Right ventricle myocardium inferior (tissue), 1 donor: ENCODE data around the gene ALDH3A1. TPM values are rescaled to one million over a fixed set of nuclear protein-coding genes. Genes with fewer than 3 reads are reported as not detected.
A peak's percentile ranks its signal among the peaks of the same experiment; 100 is the strongest.

Experiments used
- ATAC-seq: fragments of 200-7000 bp; cut with Tn5 transposase; one replicate; pipeline ENCODE4 v1.9.1; 2020; ENCODE audit warnings: mild to moderate bottlenecking, moderate library complexity
- DNase-seq: peaks from one replicate; pipeline ENCODE4 v3.0.0; 2021; ENCODE audit errors: missing footprints
- intact Hi-C: fragments of 100-400 bp; cut with DNase I; formaldehyde crosslinking; loops from one replicate; pipeline ENCODE4 v1.11.0; 2022
- total RNA-seq: library from RNA; stranded (reverse); fragmentation: NEBNext Ultra II Directional; extraction: Animal tissue kit (Norgen Biotek cat#: 25700); gene quantifications from one replicate; pipeline ENCODE4 v1.2.1, GENCODE V29; 2021
- donor health status: DM: no; HTN: yes; CAD: no; lungs with severe emphysema.

ALDH3A1 gene
- total RNA-seq, 1 donor from 2014 or later = not detected

DNA sequence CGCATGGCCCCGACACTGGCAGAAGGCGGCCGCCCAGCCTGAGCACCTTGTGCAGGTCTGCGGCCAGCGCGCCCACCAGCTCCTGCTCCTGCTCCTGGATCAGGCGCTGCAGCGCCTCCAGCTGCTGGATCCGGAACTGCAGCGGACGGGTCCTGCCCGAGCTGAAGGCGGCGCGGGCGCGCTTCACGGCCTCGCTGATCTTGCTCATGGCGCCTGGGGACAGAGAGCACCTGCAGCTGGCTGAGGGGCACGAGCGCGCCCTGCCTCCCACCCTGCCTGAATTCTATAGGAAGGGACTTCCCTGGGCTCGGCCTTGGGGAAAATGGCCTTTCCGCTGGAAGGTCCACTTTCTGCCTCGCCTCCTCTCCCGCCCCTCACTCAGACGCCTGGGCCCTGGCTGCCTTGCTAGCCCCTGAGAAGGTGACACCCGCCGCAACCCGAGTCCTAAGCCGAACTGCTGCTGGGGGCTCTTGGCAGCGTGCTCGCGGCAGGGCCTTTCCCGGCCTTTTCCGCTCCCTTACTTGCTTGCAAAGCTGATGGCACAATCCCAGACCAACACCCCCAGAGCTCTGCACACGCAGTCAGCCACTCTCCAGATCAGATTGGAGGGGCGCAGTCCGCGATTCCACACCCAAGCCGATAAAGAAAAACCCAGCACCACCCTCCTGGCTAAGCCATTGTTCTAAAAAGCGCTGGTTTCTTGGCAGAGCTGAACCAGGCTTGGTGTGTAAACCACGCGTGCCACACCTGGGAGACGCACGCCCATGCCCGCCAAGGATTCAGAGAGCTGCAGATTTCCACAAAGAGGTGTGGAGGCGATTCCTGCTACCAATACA is 3.0 kb downstream of the ALDH3A1 start:
- ATAC-seq (peak; percentile 90), DNase-seq (peak; percentile 92)
- intact Hi-C loops = no loop called here

DNA sequence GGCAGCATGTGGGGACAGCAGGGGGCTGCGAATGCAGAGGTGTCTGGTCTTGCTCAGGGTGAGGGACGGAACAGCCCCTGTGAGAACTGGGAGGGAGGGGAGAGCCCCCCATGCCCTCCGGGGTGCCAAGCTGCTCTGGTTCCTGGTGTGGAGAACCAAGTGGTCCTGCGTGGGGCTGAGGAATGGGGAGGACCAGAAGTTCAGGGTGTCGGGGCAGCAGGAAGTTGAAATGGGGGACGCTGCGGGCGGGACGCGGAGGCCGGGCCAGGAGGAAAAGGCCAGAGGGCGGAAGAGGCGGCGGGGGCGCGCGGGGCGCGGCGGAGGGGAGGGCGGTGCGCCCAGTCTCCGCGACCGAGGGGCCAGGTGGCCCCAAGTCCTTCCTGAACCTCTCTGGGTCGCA is 3.6 kb downstream of the ALDH3A1 start:
- peak; percentile 61 for ATAC-seq
- no peak for DNase-seq
- intact Hi-C loops = no loop called here

DNA sequence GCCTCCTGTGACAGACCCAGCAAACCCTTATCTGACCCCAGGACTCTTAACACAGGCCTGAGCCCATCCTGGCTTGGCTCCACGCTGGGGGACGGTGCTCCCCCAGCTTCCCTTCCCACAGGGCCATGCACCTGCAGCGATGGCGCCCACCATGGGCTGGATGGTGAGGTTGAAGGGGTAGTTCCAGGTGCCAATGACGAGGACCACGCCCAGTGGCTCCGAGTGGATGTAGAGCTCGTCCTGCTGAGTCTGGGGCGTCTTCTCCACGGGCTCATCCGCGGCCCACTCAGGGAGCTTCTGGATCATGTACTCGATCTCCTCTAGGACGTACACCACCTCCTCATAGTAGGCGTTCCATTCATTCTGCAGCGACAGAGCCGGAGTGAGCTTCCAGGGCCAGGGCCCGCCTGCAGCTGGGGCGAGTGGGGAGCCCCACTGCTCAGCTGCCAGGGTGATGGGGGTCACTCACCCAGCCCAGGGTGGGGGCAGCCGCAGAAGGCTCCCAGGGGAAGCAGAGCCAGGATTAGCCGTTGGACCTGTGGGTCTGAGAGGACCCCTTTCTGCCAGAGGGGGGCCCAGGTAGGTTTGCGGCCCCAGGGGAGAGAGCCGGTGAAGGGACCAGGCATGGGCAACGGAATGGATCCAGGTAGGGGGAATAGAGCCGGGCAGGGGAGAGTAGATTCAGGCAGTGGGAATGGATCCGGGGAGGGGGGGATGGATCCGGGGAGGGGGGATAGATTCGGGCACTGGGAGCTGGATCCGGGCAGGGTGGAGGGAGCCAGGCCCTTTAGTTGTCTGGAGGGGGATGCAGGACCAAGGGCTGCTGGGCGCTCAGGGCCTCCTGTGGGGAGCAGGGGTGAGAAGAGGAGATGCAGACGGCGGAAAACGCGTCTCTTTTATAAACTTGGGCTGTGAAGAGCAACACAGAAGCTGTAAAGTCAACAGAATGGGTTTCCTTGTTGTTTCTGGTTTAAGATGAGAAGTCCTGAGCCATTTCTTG is 4.7 kb downstream of the ALDH3A1 start:
- no peak for ATAC-seq
- peak; percentile 65 for DNase-seq
- intact Hi-C loops = no loop called here

DNA sequence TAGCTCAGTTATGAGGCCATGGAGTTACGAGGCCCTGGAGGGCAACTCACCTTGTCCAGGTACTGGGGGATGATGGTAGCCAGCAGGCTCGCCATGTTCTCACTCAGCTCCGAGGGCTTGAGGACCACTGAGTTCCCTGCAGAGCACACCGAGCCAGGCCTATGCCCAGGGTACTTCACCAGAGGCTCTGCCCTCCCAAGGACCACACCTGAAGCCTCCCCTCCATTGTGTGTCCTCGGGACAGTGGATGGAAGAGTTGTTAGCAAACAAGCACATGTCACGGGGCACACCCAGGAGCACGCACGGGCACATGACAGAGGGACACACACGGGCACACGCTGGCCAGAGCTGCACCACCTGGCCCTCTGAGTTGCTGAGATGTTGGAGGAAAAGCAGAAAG is 5.6 kb downstream of the ALDH3A1 start:
- intact Hi-C loops = no loop called here

DNA sequence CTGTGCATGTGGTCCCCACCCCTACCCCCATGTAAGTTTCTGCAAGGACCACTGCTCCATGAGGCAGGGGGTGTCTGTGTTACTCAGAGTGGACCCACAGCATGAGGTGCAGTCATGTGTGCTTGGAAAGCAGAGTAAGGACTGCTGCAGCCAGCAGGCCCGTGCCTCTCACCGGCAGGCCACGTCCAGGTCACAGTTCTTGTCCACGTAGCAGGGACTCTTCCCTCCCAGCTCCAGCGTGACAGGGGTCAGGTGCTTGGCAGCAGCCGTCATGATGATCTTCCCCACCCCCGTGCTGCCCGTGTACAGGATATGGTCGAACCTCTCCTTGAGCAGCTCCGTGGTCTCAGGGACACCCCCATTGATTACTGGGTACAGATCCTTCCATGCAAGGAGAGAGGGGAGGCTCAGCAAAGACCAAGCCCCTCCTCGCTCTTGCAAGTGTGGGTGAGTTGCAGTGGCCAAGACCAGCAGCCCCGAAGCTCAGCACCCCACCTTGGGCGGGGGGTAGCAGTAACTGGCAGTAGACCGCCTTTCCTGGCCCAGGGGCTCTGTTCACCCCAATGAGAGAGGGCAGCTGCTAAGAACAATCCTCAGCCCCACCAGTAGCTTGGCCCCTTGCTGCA is 6.2 kb downstream of the ALDH3A1 start:
- intact Hi-C loops = no loop called here
- ATAC-seq (no peak), DNase-seq (peak; percentile 44)

More for the DNA sequence above, 5.6 kb downstream of the ALDH3A1 start:
- ATAC-seq (no peak), DNase-seq (peak; percentile 46)

DNA sequence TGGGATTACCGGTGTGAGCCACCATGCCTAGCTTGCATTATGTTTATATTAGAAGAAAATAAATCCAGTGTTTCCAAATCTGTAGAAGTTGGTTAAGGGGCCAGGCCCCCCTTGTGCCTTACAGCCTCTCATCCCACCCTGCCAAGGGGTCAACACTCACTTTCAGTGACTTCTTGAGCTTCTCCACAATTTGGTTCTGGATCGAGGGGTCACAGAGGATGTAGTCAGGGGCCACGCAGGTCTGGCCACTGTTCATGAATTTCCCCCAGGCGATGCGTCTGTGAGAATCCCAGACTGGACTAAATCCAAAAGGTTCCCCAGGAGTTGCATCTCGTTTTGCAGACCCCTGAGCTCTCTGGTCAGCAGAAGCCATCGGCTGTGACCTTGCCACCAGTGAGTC is 7.2 kb downstream of the ALDH3A1 start:
- intact Hi-C loops = no loop called here
- ATAC-seq = no peak
- DNase-seq = peak; percentile 14

DNA sequence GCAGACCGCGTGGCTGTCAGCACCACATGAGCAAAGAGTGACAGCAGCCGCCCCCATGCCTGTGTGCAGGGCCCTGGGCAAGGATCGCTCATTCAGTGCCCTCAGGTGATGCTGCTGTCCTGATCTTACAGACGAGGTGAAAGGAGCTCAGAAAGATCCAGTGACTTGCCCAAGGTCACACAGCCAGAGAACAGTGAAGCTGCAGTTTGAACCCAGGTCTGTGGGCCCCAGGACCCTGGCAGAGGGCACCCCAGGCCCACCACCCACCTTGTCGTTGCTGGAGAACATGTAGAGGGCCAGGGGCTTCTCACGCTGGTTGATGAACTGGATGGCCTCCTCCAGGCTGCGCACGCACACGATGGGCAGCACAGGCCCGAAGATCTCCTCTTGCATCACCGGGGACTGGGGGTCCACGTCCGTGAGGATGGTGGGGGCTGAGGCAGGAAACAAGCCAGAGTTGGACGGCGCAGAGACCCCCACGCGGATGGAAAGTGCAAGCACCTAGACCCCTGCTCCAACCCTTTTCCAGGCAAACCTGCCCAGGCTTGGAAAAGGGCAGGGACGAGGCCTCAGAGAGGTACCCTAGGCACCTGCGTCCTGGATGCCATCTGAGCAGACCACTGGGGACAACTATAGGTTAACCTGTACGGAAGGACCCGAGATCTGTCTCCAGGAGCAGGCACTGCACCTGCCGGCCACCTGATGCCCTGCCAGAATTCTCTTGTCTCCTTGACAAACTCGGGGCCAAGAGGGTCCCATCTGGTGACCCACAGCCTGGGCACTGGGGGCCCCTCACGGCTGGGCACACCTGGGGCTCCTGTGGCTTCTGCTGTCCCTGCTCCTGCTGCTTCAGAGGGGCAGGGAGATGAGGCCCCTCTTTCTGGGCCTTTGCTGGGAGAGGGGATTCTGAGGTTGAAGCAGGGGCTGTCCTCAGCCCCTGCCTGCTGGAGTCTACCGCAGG is 8.6 kb downstream of the ALDH3A1 start:
- intact Hi-C loops = no loop called here
- peak; percentile 55 for DNase-seq
- no peak for ATAC-seq

DNA sequence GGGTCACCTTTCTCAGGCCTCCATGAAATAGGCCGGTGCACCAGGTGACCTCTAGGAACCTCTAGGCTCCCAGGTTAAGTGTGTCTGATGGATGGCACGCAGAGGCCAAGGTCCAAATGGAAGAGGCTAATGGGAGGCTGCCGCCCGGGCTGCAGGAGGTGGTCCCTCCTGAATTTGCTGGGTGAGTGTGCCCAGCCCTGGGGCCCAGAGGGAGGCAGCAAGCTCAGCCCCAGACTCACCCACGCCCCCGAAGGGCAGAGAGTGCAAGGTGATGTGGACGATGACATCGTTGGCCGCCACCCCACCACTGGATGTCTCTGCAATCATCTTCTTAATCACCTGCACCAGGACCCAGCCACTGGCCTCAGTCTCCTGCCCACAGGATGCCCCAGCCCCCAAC is 9.3 kb downstream of the ALDH3A1 start:
- peak; percentile 35 for DNase-seq
- intact Hi-C loops = no loop called here
- ATAC-seq = no peak

DNA sequence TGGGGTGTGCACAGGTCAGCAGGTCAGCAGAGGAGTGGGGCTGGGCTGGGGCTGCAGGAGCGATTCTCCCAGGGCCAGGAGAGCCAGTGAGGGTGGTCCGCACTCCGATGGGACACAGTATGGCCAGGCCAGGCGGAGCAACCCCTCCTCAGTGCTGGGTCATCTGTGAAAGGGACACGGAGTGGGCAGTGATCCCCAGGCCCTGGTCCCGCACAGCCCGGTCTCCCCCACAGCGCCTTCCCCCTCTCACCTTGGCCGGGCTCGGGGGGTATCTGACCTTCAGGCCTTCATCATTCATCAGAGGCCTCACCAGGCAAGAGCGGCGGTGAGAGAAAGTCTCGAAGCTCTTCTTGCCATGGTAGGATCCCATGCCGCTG is 10.0 kb downstream of the ALDH3A1 start:
- DNase-seq (peak; percentile 8), ATAC-seq (no peak)
- intact Hi-C loops = no loop called here

DNA sequence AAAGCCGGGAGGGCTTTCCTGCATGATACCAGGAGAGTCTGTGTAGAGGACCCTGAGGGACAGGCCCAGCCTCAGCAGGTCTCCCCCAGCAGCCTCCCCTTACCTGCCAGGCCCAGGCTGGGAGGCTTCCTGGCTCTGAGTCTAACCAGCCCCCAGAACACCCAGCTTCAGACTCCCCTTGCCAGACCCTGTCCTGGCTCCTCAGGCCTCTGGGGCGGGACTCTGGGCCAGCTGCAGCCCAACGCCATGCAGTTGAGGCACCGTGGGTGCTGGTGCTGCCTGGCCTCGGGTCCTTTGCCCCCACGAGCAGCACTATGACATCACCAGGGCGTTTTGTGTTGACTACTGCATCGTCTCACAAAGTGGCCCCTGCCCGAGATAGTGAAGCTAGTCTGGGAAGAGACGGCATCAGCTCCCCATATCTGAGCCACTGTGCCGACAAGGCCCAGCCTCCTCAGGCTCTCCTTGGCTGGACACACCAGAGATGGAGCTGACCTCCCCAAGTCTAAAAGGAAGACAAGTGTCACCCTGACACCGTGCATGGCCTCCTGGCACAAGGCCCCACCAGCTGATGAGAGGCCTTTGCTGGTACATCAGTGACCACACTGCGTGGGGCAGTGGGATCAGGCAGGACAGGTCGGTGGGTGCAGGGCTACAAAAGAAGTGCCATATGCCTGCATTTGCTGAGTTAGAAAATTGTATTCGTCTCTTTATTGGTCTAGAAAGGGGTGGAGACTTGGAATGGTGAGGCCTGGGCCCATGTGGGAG is 10.6 kb downstream of the ALDH3A1 start:
- intact Hi-C loops = no loop called here
- DNase-seq = peak; percentile 44
- no peak for ATAC-seq

DNA sequence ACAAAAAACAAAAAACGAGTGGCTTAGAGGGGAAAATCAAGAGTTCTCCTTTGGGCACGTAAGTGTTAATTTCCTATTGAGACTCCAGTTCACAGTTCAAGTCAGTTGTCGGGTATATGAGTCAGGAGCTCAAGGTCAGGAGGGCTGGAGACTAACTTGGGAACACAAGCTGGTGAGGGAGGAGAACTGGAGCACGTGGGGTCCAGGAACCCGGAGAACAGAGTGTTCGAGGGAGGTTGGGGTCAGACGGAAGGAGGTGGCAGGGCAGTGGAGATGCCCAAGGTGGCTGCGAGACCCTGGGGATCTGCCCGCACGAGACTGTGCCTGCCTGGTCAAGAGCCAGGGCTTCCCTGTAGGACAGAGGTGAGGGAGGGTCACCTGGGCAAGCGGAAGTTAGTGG is 12.0 kb downstream of the ALDH3A1 start:
- intact Hi-C loops = no loop called here
- DNase-seq = no peak
- no peak for ATAC-seq

DNA sequence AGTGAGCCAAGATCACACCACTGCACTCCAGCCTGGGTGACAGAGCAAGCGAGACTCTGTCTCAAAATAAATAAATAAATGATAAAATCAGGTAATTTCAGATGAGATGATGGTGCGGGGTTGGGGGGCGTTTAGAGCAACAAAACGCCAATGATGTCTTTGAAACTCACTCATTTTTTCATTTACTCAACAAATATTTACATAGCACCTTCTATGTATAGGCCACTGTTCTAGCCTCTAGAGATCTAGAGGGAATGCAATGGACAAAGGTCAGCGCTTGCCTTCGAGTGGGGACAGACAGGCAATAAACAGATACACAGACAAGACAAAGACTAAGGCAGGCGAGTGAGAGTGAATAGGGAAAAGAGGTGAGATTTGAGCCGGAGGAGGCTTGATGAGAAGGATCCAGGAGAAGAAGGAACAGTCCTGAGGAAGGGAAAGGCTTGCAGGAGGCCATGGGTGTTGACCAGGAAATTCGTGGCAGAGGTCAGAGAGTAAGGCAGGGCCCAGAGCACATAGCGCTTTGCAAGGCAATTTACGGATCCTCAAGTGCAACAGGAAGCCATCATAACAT is 14.1 kb downstream of the ALDH3A1 start:
- intact Hi-C loops = no loop called here
- no peak for ATAC-seq
- peak; percentile 4 for DNase-seq

DNA sequence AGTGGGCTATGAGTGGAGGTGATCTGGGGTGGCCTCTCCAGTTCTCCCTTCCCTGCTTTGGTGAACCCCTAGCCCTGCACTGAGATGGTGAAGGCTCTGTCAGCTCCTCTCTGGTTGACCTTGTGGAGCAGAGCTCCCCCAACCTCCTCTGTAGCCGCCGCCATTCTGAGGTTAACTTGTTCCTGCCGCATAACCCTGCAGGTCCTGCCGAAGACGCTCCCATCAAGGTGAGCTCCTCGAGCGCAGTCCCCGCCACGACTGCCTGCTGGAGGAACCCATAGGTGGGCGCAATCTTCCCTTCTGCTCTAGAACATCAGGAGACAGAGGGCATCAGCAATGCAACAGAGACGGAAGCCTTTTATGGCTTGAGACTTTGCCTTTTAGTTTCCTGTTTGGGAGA is 16.5 kb downstream of the ALDH3A1 start:
- DNase-seq = peak; percentile 23
- intact Hi-C loops = no loop called here
- no peak for ATAC-seq

DNA sequence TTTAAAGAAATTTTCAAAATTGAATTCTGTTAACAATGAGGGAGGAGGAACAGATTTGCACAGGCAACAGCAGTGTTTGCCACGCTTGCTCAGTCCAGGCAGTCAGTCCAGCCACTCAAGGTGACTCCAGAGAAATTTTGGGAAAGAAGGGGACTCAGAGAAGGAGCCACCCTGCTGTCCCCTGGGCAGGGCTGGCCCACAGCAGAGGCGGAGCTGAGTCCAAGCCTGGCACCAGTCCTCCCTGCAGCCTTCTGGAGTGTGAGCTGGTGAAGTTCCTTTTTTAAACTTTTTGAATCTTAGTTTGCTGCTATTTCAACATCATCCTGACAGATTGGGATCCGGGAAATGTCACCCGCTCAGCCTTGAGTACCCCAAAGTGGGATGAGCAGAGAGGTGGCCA is 17.3 kb downstream of the ALDH3A1 start:
- intact Hi-C loops = no loop called here
- DNase-seq (peak; percentile 70), ATAC-seq (no peak)

DNA sequence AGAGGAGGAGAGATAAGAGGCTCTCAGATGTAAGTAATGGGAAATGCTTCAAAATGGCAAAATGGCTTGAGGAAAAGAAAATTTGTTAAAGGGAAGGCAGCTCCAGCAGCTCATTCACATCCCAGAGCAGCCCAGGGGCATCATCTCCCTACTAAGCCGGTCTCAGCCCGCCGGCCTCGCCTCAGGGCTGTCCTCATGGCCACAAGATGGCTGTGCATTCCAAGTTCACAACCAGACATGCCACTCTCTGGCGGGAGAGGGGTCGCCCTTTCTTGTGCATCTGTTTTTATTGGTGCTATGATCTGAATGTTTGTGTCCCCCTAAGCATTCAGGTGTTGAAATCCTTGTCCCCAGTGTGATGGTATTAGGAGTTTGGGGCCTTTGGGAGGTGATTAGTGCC is 18.2 kb downstream of the ALDH3A1 start:
- ATAC-seq (no peak), DNase-seq (peak; percentile 60)
- intact Hi-C loops = loop anchor here (5.0 kb wide), 1 partner anchor 58 kb away; no protein-coding TSS in a partner anchor

DNA sequence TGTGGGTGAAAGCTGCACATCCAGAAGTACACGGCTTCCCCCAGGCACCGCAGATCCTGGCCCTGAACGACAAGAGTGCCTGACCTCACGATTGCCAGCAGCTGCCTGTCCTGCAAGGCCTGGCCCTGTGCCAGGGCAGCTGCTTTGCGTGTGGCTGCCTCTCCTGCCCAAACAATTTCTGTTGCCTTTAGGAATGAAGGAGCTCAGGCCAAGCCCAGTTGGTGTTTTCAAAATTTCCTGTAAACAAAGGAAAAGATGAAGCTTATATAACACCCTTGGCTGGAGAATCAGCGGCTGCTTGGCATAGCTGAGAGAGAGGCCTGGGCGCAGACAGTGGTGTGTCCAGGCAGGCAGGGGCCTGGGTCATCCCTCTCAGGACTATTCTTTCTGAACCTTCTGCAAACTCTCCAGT is 20.0 kb downstream of the ALDH3A1 start:
- DNase-seq = peak; percentile 95
- intact Hi-C loops = loop anchor here (5.0 kb wide), 1 partner anchor 56 kb away; no protein-coding TSS in a partner anchor
- peak; percentile 81 for ATAC-seq

DNA sequence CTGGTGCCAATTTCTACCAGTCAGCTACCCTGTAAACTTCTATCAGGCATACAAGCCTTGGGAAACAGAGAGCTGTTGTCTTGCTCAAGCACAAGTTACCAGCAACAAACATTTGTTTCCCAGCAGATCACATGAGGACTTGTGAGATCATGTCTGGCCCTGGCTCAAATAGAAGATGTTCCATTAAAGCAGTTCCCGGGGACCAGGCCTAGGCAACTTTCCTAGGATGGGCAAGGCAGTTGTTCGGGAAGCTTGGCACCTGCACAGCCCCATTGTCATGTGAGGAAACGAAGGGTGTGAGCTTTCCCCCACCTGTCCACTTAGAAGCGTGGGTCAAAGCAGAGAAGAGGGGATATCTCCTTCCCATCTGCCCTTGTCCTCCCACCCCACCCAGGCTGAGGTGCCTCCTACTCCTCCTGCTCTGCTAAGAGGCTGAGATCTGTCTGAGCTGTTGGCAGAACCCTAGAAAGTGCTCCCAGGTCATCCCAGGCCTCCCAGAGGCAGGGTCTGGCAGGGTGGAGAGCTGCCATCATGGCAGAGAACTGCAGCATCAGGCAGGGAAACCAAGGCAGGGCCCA is 20.5 kb downstream of the ALDH3A1 start:
- DNase-seq = no peak

More for the DNA sequence above, 20.5 kb downstream of the ALDH3A1 start:
- peak; percentile 85 for ATAC-seq
- intact Hi-C loops = loop anchor here (5.0 kb wide), 1 partner anchor 55 kb away; no protein-coding TSS in a partner anchor
